Measurements from ENCODE around the gene TSN. TPM values are rescaled to one million over a fixed set of nuclear protein-coding genes. Genes with fewer than 3 reads are reported as not detected.

TSN gene
- total RNA-seq, 1 experiment from 2014 or later, result 102 TPM

GRCh38 chr2:121791801-121792221 lies 36.4 kb downstream of the TSN start:
- peak overlapping the region; percentile 99 for H3K27ac ChIP-seq (ENCODE audit: insufficient read length, low read depth, low read length)
- Mint-ChIP-seq H3K9me3 (peaks cover 3 to 9% of the 10 kb centered on the region in 2 experiments; a peak in 3 of 5 replicates), H3K4me1 (peaks cover 33 to 47% of the 10 kb centered on the region in 2 experiments), H3K4me3 (peak overlapping the region in 1 of 2 experiments; percentile 11; a peak in 2 of 5 replicates), H3K27ac (peak overlapping the region; percentile 34 to 77 (median 44); a peak in 6 of 7 replicates), H3K36me3 (ENCODE audit: insufficient read depth in 1 of 3, low read depth in 3 of 3) (peaks cover 0 to 2% (median 0%) of the 10 kb centered on the region in 3 experiments; a peak in 2 of 7 replicates), H3K27me3 (ENCODE audit: low read depth) (no peaks in the 10 kb centered on the region)
- peaks cover 4% of the 10 kb centered on the region for H3K23me2 ChIP-seq (ENCODE audit: insufficient read length, low read depth, low read length, poor library complexity, severe bottlenecking)
- no peak overlapping the region for H3K23ac ChIP-seq (ENCODE audit: insufficient read length, low read depth, low read length)
- H3K56ac ChIP-seq (ENCODE audit: insufficient read length, low read depth, low read length), result peak overlapping the region; percentile 78
- no peaks in the 10 kb centered on the region for H3K79me1 ChIP-seq (ENCODE audit: insufficient read depth, low read depth, low read length, poor library complexity, severe bottlenecking)
- H3K4me2 ChIP-seq (ENCODE audit: insufficient read depth, insufficient read length, low read length), result peak overlapping the region; percentile 64
- peaks cover 19% of the 10 kb centered on the region for H3K4me1 ChIP-seq (ENCODE audit: insufficient read depth, low read length)
- H2AFZ ChIP-seq (ENCODE audit: low read length), result no peak overlapping the region
- no peak overlapping the region for H2BK120ac ChIP-seq (ENCODE audit: low read depth, low read length, poor library complexity, severe bottlenecking)
- no peak overlapping the region for H3K18ac ChIP-seq (ENCODE audit: insufficient read length, low read depth, low read length)
- DNase-seq, result no peak
- peak overlapping the region; percentile 1 for H3T11ph ChIP-seq (ENCODE audit: low read length)
- H3K9ac ChIP-seq (ENCODE audit: extremely low read depth, insufficient read length, low read length), result no peak overlapping the region
- no peak for TF ChIP-seq CTCF (conservative IDR thresholded peaks at IDR 0.05)
- H4K91ac ChIP-seq (ENCODE audit: insufficient read length, low read depth, low read length), result no peak overlapping the region
- WGBS (ENCODE audit: extremely low coverage, insufficient read length, low lambda C conversion rate), result no CpG with 5 or more reads among the region's 6 CpGs
- no peak overlapping the region for H4K8ac ChIP-seq (replicated peaks; ENCODE audit: insufficient read length, low read depth, low read length)
- H2BK12ac ChIP-seq (ENCODE audit: insufficient read length, low read depth, low read length), result no peak overlapping the region
- no peak overlapping the region for H3K14ac ChIP-seq (ENCODE audit: insufficient read depth, low read length)
- H4K5ac ChIP-seq (ENCODE audit: insufficient read length, low read depth, low read length), result no peak overlapping the region
- H3K79me2 ChIP-seq (ENCODE audit: insufficient read depth, low read length), result no peaks in the 10 kb centered on the region
- no peak overlapping the region for H2AK5ac ChIP-seq (ENCODE audit: insufficient read length, low read length)
- peak overlapping the region; percentile 82 for H2BK5ac ChIP-seq (ENCODE audit: insufficient read length, low read length)
- H2BK20ac ChIP-seq (ENCODE audit: low read depth, low read length, poor library complexity, severe bottlenecking), result no peak overlapping the region
- no peaks in the 10 kb centered on the region for H3K9me3 ChIP-seq (ENCODE audit: control insufficient read depth, low read depth, low read length)
- H2BK15ac ChIP-seq (ENCODE audit: low read depth, low read length), result no peak overlapping the region
- H3K27me3 ChIP-seq (ENCODE audit: insufficient read depth, low read length), result no peaks in the 10 kb centered on the region
- H4K20me1 ChIP-seq (ENCODE audit: control insufficient read depth, insufficient read depth, insufficient read length), result no peaks in the 10 kb centered on the region
- H3K4ac ChIP-seq (ENCODE audit: low read depth, low read length), result no peak overlapping the region
